HG03108 (cell line): ENCODE data around the gene MID1IP1.

Source experiments
- ATAC-seq: cut with Tn5 transposase; IDR thresholded peaks from one replicate; pipeline ENCODE4 v1.9.1; 2021; ENCODE audit warnings: moderate library complexity; ENCODE audit not compliant: unreplicated experiment

Gene MID1IP1, protein sequence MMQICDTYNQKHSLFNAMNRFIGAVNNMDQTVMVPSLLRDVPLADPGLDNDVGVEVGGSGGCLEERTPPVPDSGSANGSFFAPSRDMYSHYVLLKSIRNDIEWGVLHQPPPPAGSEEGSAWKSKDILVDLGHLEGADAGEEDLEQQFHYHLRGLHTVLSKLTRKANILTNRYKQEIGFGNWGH

DNA sequence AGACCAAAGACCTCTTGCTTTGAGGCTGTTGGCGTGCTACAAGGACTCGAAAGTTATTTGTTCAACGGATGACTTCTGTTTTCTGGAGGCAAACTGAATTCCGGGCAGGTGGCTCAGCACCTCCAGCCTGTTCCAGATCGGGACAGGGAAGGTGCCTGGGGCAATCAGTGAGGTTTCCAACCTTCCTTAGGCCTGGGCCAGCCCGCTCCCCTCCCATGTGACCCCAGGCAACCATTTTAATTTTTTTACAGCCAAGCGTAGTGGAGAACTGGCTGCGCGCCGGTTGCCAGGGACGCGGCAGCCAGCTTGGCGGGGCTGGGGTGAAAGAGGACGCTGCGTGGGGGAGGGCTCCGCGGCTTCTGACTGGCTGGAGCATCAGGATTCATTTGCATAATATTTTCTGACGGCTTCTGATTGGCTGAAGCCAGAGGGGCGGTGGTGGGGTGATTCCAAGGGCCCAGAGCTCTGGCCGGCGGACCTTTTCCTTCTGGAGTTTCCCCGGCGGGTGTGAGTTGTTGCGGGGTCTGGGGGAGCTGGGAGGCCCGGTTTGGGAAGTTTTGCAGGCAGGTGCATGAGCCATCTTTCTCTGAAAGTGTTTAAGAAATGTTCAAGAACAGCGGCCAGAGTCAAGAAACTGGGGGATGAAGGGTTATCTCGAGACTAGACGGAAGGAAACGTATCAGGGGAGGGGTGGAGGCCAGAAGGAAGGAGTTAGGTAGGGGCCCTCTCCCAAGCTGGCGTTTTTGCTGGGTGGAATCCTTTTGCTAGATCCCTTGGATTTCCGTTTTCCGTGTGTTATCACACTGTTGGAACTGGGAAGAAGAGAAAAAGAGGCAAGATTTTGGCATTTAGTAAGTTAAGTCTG lies at the start of gene MID1IP1:
Gene MID1IP1 (plus strand): TSS at position 479 of the 865 bp plus-strand sequence. CDS start 3,488 bp downstream, outside the sequence.
- peak; percentile 33 for ATAC-seq

DNA sequence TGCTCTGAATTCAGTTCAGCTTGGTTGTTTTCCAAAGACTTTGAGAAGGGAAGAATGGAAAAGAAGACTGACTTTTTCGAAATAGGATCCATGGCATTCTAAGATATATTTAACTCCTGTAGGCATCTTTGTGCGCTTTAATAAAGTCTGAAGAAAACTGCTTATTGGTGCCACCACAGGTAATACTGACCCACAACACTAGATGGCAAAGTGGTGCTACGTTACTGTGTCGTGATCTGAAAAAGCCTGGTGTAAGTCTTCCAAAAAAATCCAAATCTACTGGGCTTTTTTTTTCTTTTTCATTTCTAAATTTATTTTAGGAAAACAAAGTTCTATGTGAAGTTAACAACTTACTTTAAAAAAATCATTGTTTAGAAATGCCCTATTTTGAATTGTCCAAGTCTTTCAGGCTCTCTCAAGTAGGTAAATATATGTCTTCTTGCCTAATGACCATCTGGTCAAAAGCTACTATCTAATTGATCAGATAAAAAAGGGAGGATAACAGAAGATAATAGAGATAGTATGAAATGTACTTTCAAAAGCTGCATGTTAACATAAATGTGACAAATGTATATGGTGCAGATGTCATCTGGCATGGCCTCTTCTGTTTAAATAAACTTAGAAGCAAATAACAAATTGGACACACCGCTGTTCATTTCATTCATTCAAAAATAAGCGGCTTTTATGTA lies 47.0 kb upstream of the MID1IP1 start:
- no peak for ATAC-seq

DNA sequence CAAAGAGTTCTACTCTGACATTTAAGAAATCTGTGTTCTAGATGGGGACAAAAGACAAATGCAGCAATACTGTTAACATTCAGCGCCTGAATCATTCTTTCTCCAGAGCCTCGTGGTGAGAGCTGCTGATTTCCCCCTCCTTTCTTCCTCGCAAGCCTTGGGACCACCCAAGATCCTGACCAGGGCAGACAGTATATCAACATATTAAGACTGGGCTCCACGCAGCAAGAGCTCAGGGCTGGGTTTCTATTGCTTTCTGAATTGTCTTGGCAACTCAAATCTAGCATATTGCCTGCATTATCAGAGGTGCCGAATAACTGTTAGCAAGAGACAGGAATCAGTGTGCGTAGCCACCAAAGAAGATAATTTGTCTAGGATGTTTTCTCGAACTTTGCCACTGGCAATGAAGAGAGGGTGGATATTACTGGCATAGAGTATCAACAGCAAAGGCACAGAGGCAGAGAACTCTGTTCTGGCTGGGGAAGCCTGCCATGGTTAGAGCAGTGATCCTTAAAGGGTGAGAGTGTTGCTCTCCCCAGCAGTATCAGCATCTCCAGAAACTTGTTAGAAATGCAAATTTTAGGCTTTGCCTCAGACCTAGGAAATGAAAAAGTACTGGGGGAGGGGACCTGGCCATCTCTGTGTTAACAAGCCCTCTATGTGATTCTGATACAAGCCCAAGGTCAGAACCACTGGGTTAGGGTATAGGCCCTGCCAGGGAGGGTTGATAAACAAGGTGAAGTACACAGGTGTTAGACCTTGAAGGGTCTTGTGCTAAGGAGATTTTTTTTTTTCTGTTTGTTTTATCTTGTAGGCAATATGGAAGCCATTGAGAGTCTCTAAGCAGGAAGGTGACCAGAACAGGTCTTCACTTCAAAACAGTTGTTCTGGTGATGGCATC lies 46.2 kb upstream of the MID1IP1 start:
- ATAC-seq: no peak

GRCh38 chrX:38760883-38761282 lies 40.4 kb upstream of the MID1IP1 start:
- ATAC-seq: no peak

GRCh38 chrX:38768079-38768478 lies 33.2 kb upstream of the MID1IP1 start:
- ATAC-seq: no peak

- no peak for ATAC-seq
Measured at GRCh38 chrX:38770152-38770551, 31.1 kb upstream of the MID1IP1 start.

- ATAC-seq: no peak
Measured at GRCh38 chrX:38774249-38774648, 27.0 kb upstream of the MID1IP1 start.

- ATAC-seq: no peak
Measured at GRCh38 chrX:38796946-38797345, 4.3 kb upstream of the MID1IP1 start.

DNA sequence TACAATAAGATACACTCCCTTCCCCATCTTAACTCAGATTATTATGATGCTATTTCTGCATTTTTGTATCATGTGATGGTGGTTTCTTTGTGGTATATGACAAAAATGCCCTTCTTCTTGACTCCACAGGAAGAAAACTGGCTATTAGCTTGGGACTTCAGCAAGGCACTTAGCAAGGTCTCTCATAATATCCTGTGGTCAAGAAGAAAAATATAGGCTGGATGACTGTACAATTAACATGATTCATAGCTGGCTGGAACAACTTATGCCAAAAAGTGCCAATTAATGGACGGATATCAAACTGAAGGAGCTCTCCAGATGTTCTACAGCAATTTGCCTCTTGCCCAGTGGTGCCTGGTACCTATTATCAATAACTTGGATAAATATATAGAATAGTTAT lies 2.3 kb upstream of the MID1IP1 start:
- no peak for ATAC-seq

DNA sequence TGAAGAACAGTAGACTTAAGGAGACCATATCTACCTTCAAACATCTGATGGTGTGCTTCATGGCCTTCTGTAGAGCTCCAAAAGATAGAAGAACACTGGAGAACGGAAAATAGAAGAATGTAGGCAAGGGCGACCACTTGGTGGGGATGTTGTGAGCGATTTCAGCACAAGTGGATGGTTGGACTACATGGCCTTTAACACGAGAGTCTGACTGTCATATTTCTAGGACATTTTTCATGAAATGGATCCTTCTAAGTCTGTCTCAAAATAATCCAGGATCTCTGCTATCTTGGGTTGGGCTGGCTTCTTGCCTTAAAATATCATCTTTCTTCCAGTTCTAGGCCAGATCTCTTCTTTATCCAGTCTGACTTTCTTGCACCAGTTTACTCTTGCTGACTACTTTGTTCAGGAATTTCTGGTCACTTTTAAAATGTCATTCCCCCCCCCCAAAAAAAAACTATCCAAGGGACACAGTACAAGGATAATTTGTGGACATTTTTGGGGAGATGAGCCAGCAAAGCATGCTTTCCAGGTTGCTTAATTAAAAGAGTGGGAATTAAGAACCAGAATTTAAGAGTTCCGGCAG lies 1.2 kb upstream of the MID1IP1 start:
- ATAC-seq: no peak

- ATAC-seq: no peak
Measured at GRCh38 chrX:38803243-38803587, 2.0 kb downstream of the MID1IP1 start.

DNA sequence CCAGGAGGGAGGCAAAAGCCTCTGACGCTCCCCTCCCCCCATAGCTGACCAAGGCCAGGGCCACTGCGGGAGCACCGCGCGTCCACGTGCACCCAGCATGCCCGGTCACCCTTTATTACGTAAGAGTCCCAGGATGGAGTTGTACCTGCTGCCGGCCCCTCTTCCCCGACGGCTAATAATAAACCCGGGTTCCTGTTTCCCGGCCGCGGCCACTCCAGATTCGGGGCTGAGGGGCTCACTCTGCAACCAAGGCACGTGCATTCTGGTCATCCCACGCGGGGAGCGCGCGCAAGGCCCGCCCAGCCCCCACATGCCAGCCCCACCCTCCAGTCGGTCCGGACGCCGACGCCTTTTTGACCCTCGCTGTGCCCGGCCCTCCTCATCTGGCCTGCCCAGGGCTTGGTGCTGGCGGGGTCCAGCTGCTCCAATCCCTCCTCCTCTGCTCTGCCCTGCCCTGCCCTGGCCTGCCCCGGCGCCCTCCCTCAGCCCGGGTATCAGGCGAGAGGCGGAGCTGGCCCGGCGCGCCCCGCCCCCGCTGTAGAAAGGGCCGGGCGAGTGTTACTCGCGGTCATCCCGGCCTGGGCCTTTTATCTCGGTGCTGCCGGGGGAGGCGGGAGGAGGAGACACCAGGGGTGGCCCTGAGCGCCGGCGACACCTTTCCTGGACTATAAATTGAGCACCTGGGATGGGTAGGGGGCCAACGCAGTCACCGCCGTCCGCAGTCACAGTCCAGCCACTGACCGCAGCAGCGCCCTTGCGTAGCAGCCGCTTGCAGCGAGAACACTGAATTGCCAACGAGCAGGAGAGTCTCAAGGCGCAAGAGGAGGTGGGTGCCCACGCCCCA lies 2.6 kb downstream of the MID1IP1 start:
- ATAC-seq: peak; percentile 57

- ATAC-seq: no peak
Measured at GRCh38 chrX:38804432-38804681, 3.1 kb downstream of the MID1IP1 start.

- no peak for ATAC-seq
Measured at GRCh38 chrX:38804682-38805431, 3.6 kb downstream of the MID1IP1 start.

GRCh38 chrX:38805432-38806389 lies 4.5 kb downstream of the MID1IP1 start:
- no peak for ATAC-seq

DNA sequence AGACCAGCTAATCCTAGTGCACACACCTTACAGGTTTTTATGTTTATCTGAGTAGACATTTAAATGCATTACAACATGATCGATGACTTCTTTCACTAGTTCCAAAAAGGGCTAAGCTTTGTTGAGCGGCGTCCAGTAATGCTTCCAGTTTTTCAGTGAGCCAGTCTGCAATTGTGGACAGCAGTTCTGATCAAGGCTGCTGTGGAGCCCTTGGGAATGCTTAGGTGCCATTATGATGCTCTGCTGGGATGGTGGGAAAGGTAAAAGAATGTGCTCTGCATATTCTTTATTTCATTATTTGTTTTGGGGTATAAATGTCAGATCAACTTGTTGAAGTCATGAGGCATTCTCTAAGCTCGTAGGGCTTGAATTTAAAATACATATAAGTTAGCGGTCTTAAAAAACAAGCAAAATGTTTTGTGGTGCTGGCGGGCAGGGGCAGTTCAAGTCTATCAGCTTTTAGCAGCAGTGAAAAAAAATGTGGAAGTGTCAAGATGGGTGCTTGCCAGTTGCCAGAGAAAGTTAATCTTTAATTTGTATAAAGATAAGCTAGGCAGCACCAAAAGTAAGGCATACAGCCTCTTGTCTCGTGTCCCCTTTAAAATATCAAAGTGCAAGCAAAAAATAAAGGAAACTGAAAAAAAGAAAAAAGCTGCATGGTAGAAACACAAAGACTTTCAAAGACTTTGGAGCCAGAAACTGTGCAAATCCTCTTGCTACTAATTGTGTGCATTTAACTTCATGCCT lies 5.8 kb downstream of the MID1IP1 start:
- ATAC-seq: no peak

- ATAC-seq: no peak
Measured at GRCh38 chrX:38807873-38808272, 6.6 kb downstream of the MID1IP1 start.
